ENCODE data around the gene PPP2R5C. TPM values are rescaled to one million over a fixed set of nuclear protein-coding genes. Genes with fewer than 3 reads are reported as not detected.
"Not testable (repeated sequence)": the region's sequence is repeated elsewhere in the genome, so short reads cannot be mapped to it uniquely, and the experiment has no call there.

The PPP2R5C gene
- total and polyA plus RNA-seq, 9 of the 15 experiments (the other 6 are each of a cell fraction or from before 2014, with no cell fraction given): 284 to 617 (median 395) TPM

DNA sequence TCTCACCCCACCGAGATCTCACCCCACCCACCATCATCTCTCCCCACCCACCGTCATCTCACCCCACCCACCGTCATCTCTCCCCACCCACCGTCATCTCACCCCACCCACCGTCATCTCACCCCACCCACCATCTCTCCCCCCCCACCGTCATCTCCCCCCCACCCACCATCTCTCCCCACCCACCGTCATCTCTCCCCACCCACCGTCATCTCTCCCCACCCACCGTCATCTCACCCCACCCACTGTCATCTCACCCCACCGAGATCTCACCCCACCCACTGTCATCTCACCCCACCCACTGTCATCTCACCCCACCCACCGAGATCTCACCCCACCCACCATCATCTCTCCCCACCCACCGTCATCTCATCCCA lies 49.7 kb upstream of the PPP2R5C start:
- H3K9me3 ChIP-seq (replicated peaks; ENCODE audit: control insufficient read depth, insufficient read depth, low read depth, low read length); H3K9ac ChIP-seq (ENCODE audit: insufficient read depth in 1 of 2, low read depth in 2 of 2, low read length in 2 of 2); in situ Hi-C loops (cut with MboI); H3K79me2 ChIP-seq (ENCODE audit: control insufficient read depth, insufficient read depth, low read length); H4K20me1 ChIP-seq (replicated peaks; ENCODE audit: control insufficient read depth, insufficient read depth, low read length); H3K27me3 ChIP-seq (ENCODE audit: control insufficient read depth in 2 of 2, insufficient read depth in 2 of 2, low read length in 2 of 2); FAIRE-seq; H3K36me3 ChIP-seq (ENCODE audit: control insufficient read depth, insufficient read depth, low read length); H3K9me1 ChIP-seq (ENCODE audit: control insufficient read depth, insufficient read depth, low read length); CTCF ChIA-PET (ENCODE audit: low intra/inter-chr PET ratio); ATAC-seq; H3K4me3 ChIP-seq; BruUV-seq (replicated peaks); H3K4me2 ChIP-seq (ENCODE audit: insufficient read depth, low read length); H2AFZ ChIP-seq (ENCODE audit: low read depth, low read length): not testable (repeated sequence)
- TF ChIP-seq VEZF1 (CRISPR knock-in tag; IDR thresholded peaks at IDR 0.05): peak; percentile 80
- peak overlapping the region; percentile 99 for H3K27ac ChIP-seq (ENCODE audit: extremely low read depth, low read depth, low read length)
- WGBS (ENCODE audit: insufficient coverage, low coverage, missing lambda C conversion rate): no CpG with 5 or more reads among the region's 12 CpGs
- intact Hi-C loops (cut with micrococcal nuclease): loop anchor here (5.0 kb wide), 1 partner anchor 235 kb away; no protein-coding TSS in a partner anchor
- POLR2A ChIA-PET: interaction anchor here (0.6 kb wide), 1 partner anchor 97 kb away, joined by 4 read pairs; no protein-coding TSS in a partner anchor
- H3K4me1 ChIP-seq (replicated peaks in 1 of 2; ENCODE audit: control insufficient read depth in 2 of 2, insufficient read depth in 2 of 2, low read length in 2 of 2): peaks cover 63 to 72% of the 10 kb centered on the region in 2 experiments
- peak in 1 of 4 experiments; percentile 25 for DNase-seq (ENCODE audit: extremely low read depth in 1 of 4, low spot score in 3 of 4)

GRCh38 chr14:101712341-101712740 lies 49.2 kb upstream of the PPP2R5C start:
- POLR2A ChIA-PET: not testable (repeated sequence)

More at GRCh38 chr14:101712341-101712740, 49.2 kb upstream of the PPP2R5C start:
- peak in 2 of 4 experiments; percentile 10 to 65 for DNase-seq (ENCODE audit: extremely low read depth in 1 of 4, low spot score in 3 of 4)
- H4K20me1 ChIP-seq (replicated peaks; ENCODE audit: control insufficient read depth, insufficient read depth, low read length); H3K4me3 ChIP-seq; H3K9me1 ChIP-seq (ENCODE audit: control insufficient read depth, insufficient read depth, low read length); FAIRE-seq; H3K36me3 ChIP-seq (ENCODE audit: control insufficient read depth, insufficient read depth, low read length); H2AFZ ChIP-seq (ENCODE audit: low read depth, low read length); in situ Hi-C loops (cut with MboI); H3K27me3 ChIP-seq (ENCODE audit: control insufficient read depth in 2 of 2, insufficient read depth in 2 of 2, low read length in 2 of 2); H3K9ac ChIP-seq (ENCODE audit: insufficient read depth in 1 of 2, low read depth in 2 of 2, low read length in 2 of 2); ATAC-seq; H3K9me3 ChIP-seq (replicated peaks; ENCODE audit: control insufficient read depth, insufficient read depth, low read depth, low read length); H3K4me2 ChIP-seq (ENCODE audit: insufficient read depth, low read length); H3K79me2 ChIP-seq (ENCODE audit: control insufficient read depth, insufficient read depth, low read length); BruUV-seq (replicated peaks); CTCF ChIA-PET (ENCODE audit: low intra/inter-chr PET ratio); TF ChIP-seq JUND (tag; IDR thresholded peaks at IDR 0.05; ENCODE audit: borderline replicate concordance, low read depth, low read length); CREB1 (CRISPR knock-in tag; IDR thresholded peaks at IDR 0.05): not testable (repeated sequence)
- Histone ChIP-seq H3K4me1 (replicated peaks in 1 of 2; ENCODE audit: control insufficient read depth in 2 of 2, insufficient read depth in 2 of 2, low read length in 2 of 2) (peaks cover 65 to 75% of the 10 kb centered on the region in 2 experiments), H3K27ac (ENCODE audit: extremely low read depth, low read depth, low read length) (peak overlapping the region; percentile 51; the same call in 2 of the 3 replicates)
- intact Hi-C loops (cut with micrococcal nuclease): loop anchor here (5.0 kb wide), 1 partner anchor 235 kb away; no protein-coding TSS in a partner anchor
- TF ChIP-seq CREM (IDR thresholded peaks at IDR 0.05; ENCODE audit: low read depth) (peak; percentile 60), SREBF1 (IDR thresholded peaks at IDR 0.05; ENCODE audit: borderline replicate concordance, low read depth, low read length) (peak; percentile 94), JUND (IDR thresholded peaks at IDR 0.05; ENCODE audit: borderline replicate concordance, low read depth, low read length) (0 out of 2 replicates have a peak, but pooled peaks have one; percentile 6), EP300 (IDR thresholded peaks at IDR 0.05; ENCODE audit: low read length) (peak; percentile 19; the same call in 1 of the 2 replicates), CREB1 (IDR thresholded peaks at IDR 0.05) (peak; percentile 82)
- no CpG with 5 or more reads among the region's 15 CpGs for WGBS (ENCODE audit: insufficient coverage, low coverage, missing lambda C conversion rate)
